Testis (tissue), 3 donors: ENCODE measurements around the gene INHBE. TPM values are rescaled to one million over a fixed set of nuclear protein-coding genes. Genes with fewer than 3 reads are reported as not detected.
A peak's percentile ranks its signal among the peaks of the same experiment; 100 is the strongest.

ENCODE experiments used
- DNase-seq: peaks from one replicate; pipeline ENCODE4 v3.0.0-alpha.2; 2019
- H3K27ac ChIP-seq, 2 donors: fragments of 200-600 bp; sonication (generic); one replicate each; pipeline ENCODE4 v1.5.1; 2019
- H3K27me3 ChIP-seq: fragments of 200-600 bp; sonication (generic); one replicate; pipeline ENCODE4 v1.5.1; 2019
- H3K36me3 ChIP-seq: fragments of 200-600 bp; sonication (generic); one replicate; pipeline ENCODE4 v1.5.1; 2017; ENCODE audit warnings: low read depth; ENCODE audit errors: missing control alignments
- H3K4me1 ChIP-seq: fragments of 200-600 bp; sonication (generic); one replicate; pipeline ENCODE4 v1.5.1; 2019
- H3K4me3 ChIP-seq, 2 donors: fragments of 200-600 bp; sonication (generic); one replicate each; pipeline ENCODE4 v1.5.1; 2017 to 2019
- H3K9me3 ChIP-seq: fragments of 200-600 bp; sonication (generic); one replicate; pipeline ENCODE4 v1.5.1; 2017
- CTCF ChIP-seq, 3 experiments: fragments of 450-650 bp in 2 of 3; fragments of 200-600 bp in 1 of 3; sonication (generic) in 1 of 3; IDR thresholded peaks; one replicate each; pipeline ENCODE4 v1.5.1; 2016 to 2019; ENCODE audit warnings: antibody characterized with exemption in 3 of 3, mild to moderate bottlenecking in 2 of 3, moderate library complexity in 1 of 3
- POLR2A ChIP-seq: fragments of 450-650 bp; IDR thresholded peaks from one replicate; pipeline ENCODE4 v1.6.1; 2017; ENCODE audit warnings: antibody characterized with exemption, mild to moderate bottlenecking, moderate library complexity
- WGBS, 2 donors: methylation state at CpG; one replicate each; pipeline ENCODE4 v1.1.5; 2018; 5-methylcytosine and 5-hydroxymethylcytosine counted together
- intact Hi-C: fragments of 100-400 bp; cut with DNase I; formaldehyde crosslinking; loops from one replicate; pipeline ENCODE4 v1.15.1; 2023; ENCODE audit warnings: low total_unique reads
- polyA plus RNA-seq: library from polyadenylated mRNA; stranded (reverse); fragments of 350-450 nt; fragmentation: Illumina TruSeq; extraction: RNeasy Lipid Tissue Mini Kit (QIAGEN cat#74804); gene quantifications from one replicate; pipeline ENCODE4 v1.2.3, GENCODE V29; 2014; ENCODE audit warnings: low read depth, low replicate concordance; ENCODE audit not compliant: insufficient read depth
- total RNA-seq, 2 donors: library from RNA; depleted of rRNA; stranded (reverse); fragments of >200 nt; gene quantifications; one replicate each; pipeline ENCODE4 v1.2.3, GENCODE V29; 2016

INHBE gene
- total and polyA plus RNA-seq, 3 donors from 2014 or later: 0.12 to 0.25 (median 0.24) TPM

- Histone ChIP-seq H3K9me3 (no peaks in the 10 kb centered on the region), H3K27ac (no peak overlapping the region), H3K4me1 (no peaks in the 10 kb centered on the region), H3K4me3 (no peak overlapping the region), H3K27me3 (no peaks in the 10 kb centered on the region), H3K36me3 (no peaks in the 10 kb centered on the region)
- 86 to 92% methylated on average over 1 of the region's 1 CpG for WGBS, 2 donors
- DNase-seq: no peak
- intact Hi-C loops: no loop called here
- no peak for TF ChIP-seq CTCF (IDR thresholded peaks at IDR 0.05)
- TF ChIP-seq POLR2A: no peak
Observed at GRCh38 chr12:57481671-57482070, 26.6 kb downstream of the INHBE start.

GRCh38 chr12:57483466-57483865, 28.4 kb downstream of the INHBE start:
- intact Hi-C loops: no loop called here
- H3K27me3 ChIP-seq: no peaks in the 10 kb centered on the region
- WGBS, 2 donors: 45 to 57% methylated on average over 5 of the region's 5 CpGs
- DNase-seq: no peak
- H3K27ac ChIP-seq: no peak overlapping the region
- H3K4me3 ChIP-seq: no peak overlapping the region
- TF ChIP-seq POLR2A (no peak), CTCF (IDR thresholded peaks at IDR 0.05) (no peak)
- H3K9me3 ChIP-seq: no peaks in the 10 kb centered on the region
- no peaks in the 10 kb centered on the region for H3K36me3 ChIP-seq
- H3K4me1 ChIP-seq: no peaks in the 10 kb centered on the region

- no peak for DNase-seq
- Histone ChIP-seq H3K9me3 (no peaks in the 10 kb centered on the region), H3K4me3 (no peak overlapping the region), H3K36me3 (no peaks in the 10 kb centered on the region), H3K27ac (no peak overlapping the region), H3K4me1 (peaks cover 9% of the 10 kb centered on the region), H3K27me3 (no peaks in the 10 kb centered on the region)
- TF ChIP-seq CTCF (IDR thresholded peaks at IDR 0.05) (no peak), POLR2A (no peak)
- intact Hi-C loops: no loop called here
Observed at GRCh38 chr12:57485695-57486094, 30.6 kb downstream of the INHBE start.

- TF ChIP-seq CTCF (IDR thresholded peaks at IDR 0.05) (no peak), POLR2A (no peak)
Observed at GRCh38 chr12:57487055-57487596, 32.0 kb downstream of the INHBE start.

More at GRCh38 chr12:57487055-57487596, 32.0 kb downstream of the INHBE start:
- no peaks in the 10 kb centered on the region for H3K36me3 ChIP-seq
- peak overlapping the region; percentile 85 to 90 for H3K4me3 ChIP-seq
- peak; percentile 35 for DNase-seq
- H3K27ac ChIP-seq: no peak overlapping the region
- 63 to 65% methylated on average over 27 of the region's 27 CpGs for WGBS, 2 donors
- H3K9me3 ChIP-seq: no peaks in the 10 kb centered on the region
- H3K27me3 ChIP-seq: no peaks in the 10 kb centered on the region
- intact Hi-C loops: no loop called here
- peaks cover 9% of the 10 kb centered on the region for H3K4me1 ChIP-seq
